Measurements from ENCODE around the gene MYH4.

Gene MYH4

GRCh38 chr17:10469459-10469858 is at the start of gene MYH4:
MYH4 (minus strand) TSS chr17:10469559; CDS start chr17:10466745, 2,814 bp downstream.
- DNase-seq: no peak

- DNase-seq: no peak
Measured at GRCh38 chr17:10518271-10519037, 49.1 kb upstream of the MYH4 start, which contains the start of gene MYH1. MYH1 (minus strand) TSS chr17:10518542; CDS start chr17:10516642, 1,900 bp downstream.

- no peak for DNase-seq
Measured at GRCh38 chr17:10516638-10517037, 47.3 kb upstream of the MYH4 start.

GRCh38 chr17:10516065-10516464 is 46.7 kb upstream of the MYH4 start:
- no peak for DNase-seq

DNA sequence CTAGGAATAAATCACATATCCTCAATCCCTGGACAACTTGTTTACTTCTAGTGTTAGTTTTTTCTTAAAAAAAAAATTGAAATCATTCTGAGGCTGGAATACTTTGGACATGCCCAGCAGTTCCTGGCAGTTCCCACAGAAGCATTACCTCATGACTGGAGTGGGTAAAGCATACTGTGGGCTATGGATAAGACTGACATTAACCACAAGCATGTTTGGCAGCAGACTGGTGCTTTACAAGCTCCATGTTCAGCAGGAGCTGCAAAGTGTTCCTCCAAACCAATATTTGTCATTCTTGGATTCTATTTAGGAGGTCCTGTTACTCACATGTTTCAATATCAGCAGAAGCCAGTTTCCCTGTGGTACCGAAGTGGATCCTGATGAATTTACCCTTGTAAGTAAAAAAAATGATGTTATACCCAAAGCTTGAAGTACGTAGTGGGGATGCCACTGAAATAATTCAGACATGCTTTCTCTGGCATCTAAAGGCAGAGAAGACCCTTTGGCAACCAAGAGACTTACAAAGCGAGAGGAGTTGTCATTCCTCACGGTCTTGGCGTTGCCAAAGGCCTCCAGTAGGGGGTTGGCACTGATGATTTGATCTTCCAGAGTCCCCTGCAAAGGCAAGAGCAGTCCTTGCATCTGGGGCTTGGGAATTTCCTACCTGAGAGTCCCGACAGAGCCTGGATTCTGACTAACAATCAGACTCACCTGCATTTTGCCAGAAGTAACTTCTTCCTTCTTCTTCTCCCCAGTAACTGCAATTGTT is 44.1 kb upstream of the MYH4 start:
- DNase-seq: no peak

- DNase-seq: no peak
Measured at GRCh38 chr17:10512856-10513255, 43.5 kb upstream of the MYH4 start.

- DNase-seq: no peak
Measured at GRCh38 chr17:10499950-10500349, 30.6 kb upstream of the MYH4 start.

DNA sequence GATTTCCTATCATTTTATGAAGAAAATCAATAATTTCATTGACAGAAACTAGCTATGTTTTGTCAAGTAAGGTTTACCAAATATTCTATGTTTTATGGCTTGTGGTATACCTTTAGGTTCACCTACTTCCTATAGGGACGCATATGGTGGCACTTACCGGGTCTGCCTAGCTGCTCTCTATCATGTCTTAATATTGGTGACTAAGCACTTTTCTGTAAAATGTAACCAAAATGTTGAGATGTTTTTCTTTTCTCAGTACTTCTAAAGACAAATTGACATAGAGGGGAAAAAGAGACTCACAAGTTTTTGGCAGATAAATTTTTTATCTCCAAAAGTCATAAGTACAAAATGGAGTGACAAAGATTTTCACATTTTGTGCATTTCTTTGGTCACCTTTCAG is 22.6 kb upstream of the MYH4 start:
- DNase-seq: no peak

GRCh38 chr17:10482252-10482651 is 12.9 kb upstream of the MYH4 start:
- DNase-seq: no peak

- no peak for DNase-seq
Measured at GRCh38 chr17:10477701-10478100, 8.3 kb upstream of the MYH4 start.

DNA sequence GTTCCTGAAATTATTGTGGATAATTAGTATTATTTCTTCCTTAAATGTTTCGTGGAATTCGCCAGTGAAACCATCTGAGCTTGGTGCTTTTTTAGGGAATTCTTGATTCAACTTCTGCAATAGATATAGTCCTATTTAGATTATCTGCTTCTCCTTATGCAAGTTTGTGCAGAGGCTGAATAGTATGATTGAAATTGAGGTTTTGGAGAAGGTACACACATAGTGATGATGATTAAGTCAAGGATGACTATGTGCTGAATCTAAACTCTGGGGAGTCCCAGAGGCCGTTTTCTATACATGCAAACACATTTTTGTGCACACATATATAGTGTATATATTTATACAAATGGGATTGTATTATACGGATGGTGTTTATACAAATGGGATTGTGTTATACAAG is 5.2 kb upstream of the MYH4 start:
- DNase-seq: no peak

GRCh38 chr17:10471858-10472257 is 2.5 kb upstream of the MYH4 start:
- no peak for DNase-seq

DNA sequence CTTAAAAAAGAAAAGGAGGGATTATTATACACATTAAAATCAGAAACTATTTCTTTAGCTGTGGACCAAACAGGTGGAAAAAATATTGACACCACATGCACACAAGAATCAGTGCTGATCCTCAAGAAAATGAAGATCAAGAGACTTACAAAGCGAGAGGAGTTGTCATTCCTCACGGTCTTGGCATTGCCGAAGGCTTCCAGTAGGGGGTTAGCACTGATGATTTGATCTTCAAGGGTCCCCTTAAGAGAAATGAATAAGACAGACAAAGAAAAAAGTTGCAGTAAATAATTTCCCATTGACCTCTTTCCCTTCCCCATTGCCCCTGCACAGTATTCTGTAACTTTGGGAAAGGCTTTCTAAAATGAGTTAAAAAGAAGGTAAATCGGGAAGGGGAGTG is 6.0 kb downstream of the MYH4 start:
- no peak for DNase-seq

- DNase-seq: no peak
Measured at GRCh38 chr17:10460062-10460461, 9.3 kb downstream of the MYH4 start.

GRCh38 chr17:10458701-10459100 is 10.7 kb downstream of the MYH4 start:
- DNase-seq: no peak

GRCh38 chr17:10457952-10458351 is 11.4 kb downstream of the MYH4 start:
- no peak for DNase-seq

DNA sequence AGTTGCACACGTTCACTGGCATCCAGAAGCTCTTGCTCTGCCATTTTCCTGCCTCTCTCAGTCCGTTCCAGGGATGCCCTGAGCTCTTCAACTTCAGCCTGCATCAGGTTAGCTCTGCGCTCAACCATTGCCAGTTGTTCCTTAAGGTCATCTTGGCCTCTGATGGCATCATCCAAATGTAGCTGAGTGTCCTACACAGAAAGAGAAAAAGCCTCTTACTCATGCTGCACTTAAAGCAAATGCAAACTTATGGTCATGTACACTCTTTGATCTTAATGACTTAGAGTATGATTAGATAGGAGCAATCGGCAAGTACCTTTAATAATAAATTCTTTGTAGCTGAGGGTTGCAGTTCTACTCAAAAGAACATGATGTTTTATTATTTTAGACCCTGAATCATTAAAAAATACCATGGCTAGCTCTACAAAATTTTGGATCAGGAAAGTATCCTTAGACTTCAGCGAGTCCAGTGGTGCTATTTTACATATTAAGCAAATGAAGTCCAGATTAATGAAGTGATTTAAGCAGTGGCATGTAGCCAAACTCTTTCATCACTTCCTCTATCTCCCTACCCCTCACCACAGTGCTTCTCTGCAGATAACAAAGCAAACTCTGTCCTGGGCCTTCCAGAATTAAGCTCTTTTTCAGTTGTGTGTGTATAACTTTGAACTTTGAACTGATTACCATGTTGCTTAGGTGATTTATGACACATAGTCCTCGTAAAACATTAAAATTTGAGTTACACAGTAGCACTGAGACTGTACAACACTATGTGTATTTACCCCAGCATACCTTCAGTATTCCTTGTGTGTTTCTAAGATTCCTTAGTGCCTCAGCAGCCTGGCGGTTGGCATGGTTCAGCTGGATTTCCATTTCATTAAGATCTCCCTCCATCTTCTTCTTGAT is 22.1 kb downstream of the MYH4 start:
- no peak for DNase-seq

DNA sequence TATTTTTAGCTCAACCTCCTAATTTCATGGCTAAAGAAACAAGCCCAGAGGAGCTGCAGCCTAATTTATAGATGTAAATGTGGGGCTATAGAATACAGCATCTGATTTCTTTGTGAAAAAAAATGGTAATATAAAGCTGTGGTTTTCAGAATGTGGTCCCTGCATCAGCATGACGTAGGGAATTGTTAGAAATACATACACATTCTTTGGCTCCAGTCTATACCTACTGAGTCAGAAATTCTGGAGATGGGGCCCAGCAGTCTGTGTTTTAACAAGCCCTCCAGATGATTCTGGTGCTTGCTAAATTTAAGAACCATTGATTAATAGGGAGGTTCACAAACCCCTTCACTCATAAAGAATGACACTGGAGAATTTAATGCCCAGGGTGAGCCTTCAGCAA is 29.5 kb downstream of the MYH4 start:
- no peak for DNase-seq

DNA sequence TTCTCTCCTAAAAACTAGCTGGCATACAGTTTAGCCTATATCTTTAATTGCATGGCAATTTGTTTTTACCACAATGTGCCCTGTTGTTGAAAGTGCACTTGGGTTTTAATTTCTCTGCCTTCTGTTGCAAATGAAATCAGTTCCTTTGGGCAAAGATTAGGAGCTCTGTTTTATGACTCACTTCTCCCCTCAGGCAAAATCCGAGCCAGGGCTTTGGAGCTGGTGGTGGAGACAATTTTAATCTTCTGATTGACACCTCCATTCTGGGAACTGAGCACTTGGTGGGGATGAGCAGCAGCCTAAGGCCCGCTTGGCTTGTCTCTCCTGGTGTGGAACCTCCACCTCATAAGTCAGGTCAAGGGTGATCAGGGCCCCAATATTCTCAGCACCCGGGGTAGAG is 34.3 kb downstream of the MYH4 start:
- DNase-seq: no peak

- no peak for DNase-seq
Measured at GRCh38 chr17:10429421-10430045, 39.8 kb downstream of the MYH4 start.

DNA sequence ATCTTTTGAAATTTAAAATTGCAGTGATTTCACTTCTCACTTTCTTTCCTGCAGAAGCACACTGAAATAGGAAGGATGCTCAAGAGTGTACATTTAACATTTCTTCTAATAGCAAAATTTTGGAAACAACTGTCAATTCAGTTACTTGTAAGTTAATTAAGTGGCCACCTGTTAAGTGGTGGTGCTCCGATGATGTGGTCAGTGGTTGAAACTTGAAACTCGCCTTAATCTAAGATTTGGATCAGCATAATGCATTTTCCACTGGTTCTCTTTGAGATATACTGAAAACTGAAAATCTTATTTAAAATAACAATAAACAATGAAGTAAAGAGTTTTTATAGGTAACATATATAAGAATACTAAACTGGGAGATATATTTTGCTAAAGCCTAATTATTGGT is 40.6 kb downstream of the MYH4 start:
- no peak for DNase-seq

GRCh38 chr17:10421900-10422542 is 47.3 kb downstream of the MYH4 start, which contains the start of gene MYH8:
MYH8 (minus strand) TSS chr17:10421950; CDS start chr17:10420227, 1,723 bp downstream.
- DNase-seq: no peak
